Esophagus muscularis mucosa (tissue), 4 donors: Measurements from ENCODE around the gene GSTM3. TPM values are rescaled to one million over a fixed set of nuclear protein-coding genes. Genes with fewer than 3 reads are reported as not detected.

Experiments used
- DNase-seq: peaks from one replicate; pipeline ENCODE4 v3.0.0-alpha.2; 2017; ENCODE audit errors: extremely low spot score
- H3K27ac ChIP-seq, 4 donors: fragments of 200-600 bp; sonication (generic); replicated peaks in 1 of 4; 1 replicate in 3 of 4; 2 replicates in 1 of 4; pipeline ENCODE4 v1.5.1; 2016 to 2019; ENCODE audit warnings: mild to moderate bottlenecking in 1 of 4
- H3K27me3 ChIP-seq, 4 donors: fragments of 200-600 bp; sonication (generic); one replicate each; pipeline versions ENCODE4 v1.5.1 to v1.6.0; 2016 to 2019
- H3K36me3 ChIP-seq, 4 donors: fragments of 200-600 bp; sonication (generic); one replicate each; pipeline ENCODE4 v1.5.1; 2016 to 2019
- H3K4me1 ChIP-seq, 4 donors: fragments of 200-600 bp; sonication (generic); one replicate each; pipeline ENCODE4 v1.5.1; 2016 to 2019
- H3K4me3 ChIP-seq, 4 donors: fragments of 200-600 bp; sonication (generic); 1 replicate in 2 of 4; 2 replicates in 2 of 4; pipeline ENCODE4 v1.5.1; 2016 to 2019; ENCODE audit warnings: mild to moderate bottlenecking in 4 of 4, moderate library complexity in 1 of 4
- H3K9me3 ChIP-seq, 4 donors: fragments of 200-600 bp; sonication (generic); 1 replicate in 3 of 4; 2 replicates in 1 of 4; pipeline ENCODE4 v1.5.1; 2016 to 2019
- CTCF ChIP-seq, 3 experiments: fragments of 200-600 bp in 2 of 3; fragments of 450-650 bp in 1 of 3; sonication (generic) in 2 of 3; IDR thresholded peaks; one replicate each; pipeline ENCODE4 v1.5.1; 2017 to 2019; ENCODE audit warnings: antibody characterized with exemption in 3 of 3, mild to moderate bottlenecking in 2 of 3, moderate library complexity in 1 of 3
- EP300 ChIP-seq: sonication (generic); formaldehyde crosslinking; IDR thresholded peaks from one replicate; pipeline ENCODE4 v1.6.1; 2017; ENCODE audit warnings: antibody characterized with exemption
- POLR2A ChIP-seq: fragments of 450-650 bp; IDR thresholded peaks from one replicate; pipeline ENCODE4 v1.6.1; 2017; ENCODE audit warnings: antibody characterized with exemption, moderate library complexity, mild to moderate bottlenecking, low read depth
- POLR2AphosphoS5 ChIP-seq, 2 donors: sonication (generic); formaldehyde crosslinking; IDR thresholded peaks; one replicate each; pipeline ENCODE4 v1.6.1; 2017; ENCODE audit warnings: antibody characterized with exemption in 2 of 2
- WGBS: methylation state at CpG from one replicate; pipeline ENCODE4 v1.1.5; 2018; 5-methylcytosine and 5-hydroxymethylcytosine counted together
- intact Hi-C: fragments of 100-400 bp; cut with DNase I; formaldehyde crosslinking; loops from one replicate; pipeline ENCODE4 v1.15.1; 2023
- total RNA-seq, 4 donors: library from RNA; depleted of rRNA; stranded (reverse); fragments of >200 nt; gene quantifications; one replicate each; pipeline versions ENCODE4 v1.1.0 to v1.2.1, GENCODE V29; 2016

GSTM3 gene
- total RNA-seq, 4 donors from 2014 or later, result 64.6 to 111 (median 76.9) TPM

- Histone ChIP-seq H3K4me3 (no peak overlapping the region), H3K9me3 (peaks cover 0 to 6% (median 0%) of the 10 kb centered on the region in 4 donors), H3K4me1 (peaks cover 22 to 59% (median 51%) of the 10 kb centered on the region in 4 donors), H3K27me3 (no peaks in the 10 kb centered on the region), H3K27ac (no peak overlapping the region), H3K36me3 (no peaks in the 10 kb centered on the region)
- DNase-seq, result no peak
- 93% methylated on average over 4 of the region's 4 CpGs for WGBS
- intact Hi-C loops, result no loop called here
- no peak for TF ChIP-seq POLR2A
Observed at GRCh38 chr1:109785446-109786111, 44.7 kb upstream of the GSTM3 start.

- WGBS, result 98% methylated on average over 5 of the region's 5 CpGs
Observed at GRCh38 chr1:109784551-109785252, 43.9 kb upstream of the GSTM3 start.

GRCh38 chr1:109783436-109783835 lies 42.6 kb upstream of the GSTM3 start:
- peak overlapping the region; percentile 47 to 55 (median 50) for H3K27ac ChIP-seq
- H3K27me3 ChIP-seq, result no peaks in the 10 kb centered on the region
- WGBS, result 33% methylated on average over 6 of the region's 8 CpGs
- no peak overlapping the region for H3K4me3 ChIP-seq
- no peak for DNase-seq
- H3K9me3 ChIP-seq, result peaks cover 0 to 6% (median 0%) of the 10 kb centered on the region in 4 donors
- H3K4me1 ChIP-seq, result peaks cover 19 to 52% (median 45%) of the 10 kb centered on the region in 4 donors
- no peaks in the 10 kb centered on the region for H3K36me3 ChIP-seq
- TF ChIP-seq CTCF (IDR thresholded peaks at IDR 0.05) (no peak), POLR2AphosphoS5 (IDR thresholded peaks at IDR 0.05) (peak; percentile 33 to 34)
- intact Hi-C loops, result no loop called here

More at GRCh38 chr1:109784551-109785252, 43.9 kb upstream of the GSTM3 start:
- no peak for DNase-seq
- no peak overlapping the region for H3K4me3 ChIP-seq
- no peaks in the 10 kb centered on the region for H3K36me3 ChIP-seq
- H3K27me3 ChIP-seq, result no peaks in the 10 kb centered on the region
- peaks cover 19 to 52% (median 48%) of the 10 kb centered on the region in 4 donors for H3K4me1 ChIP-seq
- no peak overlapping the region for H3K27ac ChIP-seq
- intact Hi-C loops, result no loop called here
- peaks cover 0 to 6% (median 0%) of the 10 kb centered on the region in 4 donors for H3K9me3 ChIP-seq
- TF ChIP-seq CTCF (IDR thresholded peaks at IDR 0.05) (no peak), POLR2AphosphoS5 (IDR thresholded peaks at IDR 0.05) (no peak), POLR2A (no peak), EP300 (no peak)

GRCh38 chr1:109782927-109783326 lies 42.1 kb upstream of the GSTM3 start:
- no peak for DNase-seq
- Histone ChIP-seq H3K36me3 (no peaks in the 10 kb centered on the region), H3K27me3 (no peaks in the 10 kb centered on the region), H3K4me3 (no peak overlapping the region), H3K9me3 (peaks cover 0 to 6% (median 0%) of the 10 kb centered on the region in 4 donors), H3K4me1 (peaks cover 19 to 52% (median 45%) of the 10 kb centered on the region in 4 donors), H3K27ac (peak overlapping the region; percentile 47 to 55 (median 50))
- TF ChIP-seq CTCF (IDR thresholded peaks at IDR 0.05) (no peak), EP300 (no peak), POLR2A (no peak), POLR2AphosphoS5 (IDR thresholded peaks at IDR 0.05) (no peak)
- intact Hi-C loops, result no loop called here
- 81% methylated on average over 2 of the region's 4 CpGs for WGBS

GRCh38 chr1:109782514-109782913 lies 41.7 kb upstream of the GSTM3 start:
- DNase-seq, result no peak
- Histone ChIP-seq H3K36me3 (no peaks in the 10 kb centered on the region), H3K27ac (peak overlapping the region in 3 of 4 donors; percentile 47 to 55 (median 51)), H3K4me1 (peaks cover 19 to 52% (median 45%) of the 10 kb centered on the region in 4 donors), H3K9me3 (peaks cover 0 to 6% (median 0%) of the 10 kb centered on the region in 4 donors), H3K4me3 (no peak overlapping the region), H3K27me3 (no peaks in the 10 kb centered on the region)
- no peak for TF ChIP-seq CTCF (IDR thresholded peaks at IDR 0.05)
- no peak for TF ChIP-seq EP300
- no peak for TF ChIP-seq POLR2A
- no peak for TF ChIP-seq POLR2AphosphoS5 (IDR thresholded peaks at IDR 0.05)
- intact Hi-C loops, result no loop called here
- WGBS, result no CpG with 5 or more reads among the region's 1 CpG
